HG03135 (cell line): ENCODE results near the gene SLC39A8.
"Not testable (repeated sequence)": the region's sequence is repeated elsewhere in the genome, so short reads cannot be mapped to it uniquely, and the experiment has no call there.

ENCODE experiments used
- ATAC-seq: cut with Tn5 transposase; IDR thresholded peaks from one replicate; pipeline ENCODE4 v1.9.1; 2021; ENCODE audit warnings: mild to moderate bottlenecking, moderate library complexity; ENCODE audit not compliant: unreplicated experiment

SLC39A8 gene

GRCh38 chr4:102305666-102306065, 39.6 kb downstream of the SLC39A8 start:
- ATAC-seq: no peak

GRCh38 chr4:102302762-102303161, 42.5 kb downstream of the SLC39A8 start:
- no peak for ATAC-seq

- ATAC-seq: no peak
These were observed 44.1 kb downstream of the SLC39A8 start for GRCh38 chr4:102301167-102301566.

GRCh38 chr4:102299354-102300107, 45.8 kb downstream of the SLC39A8 start:
- peak; percentile 87 for ATAC-seq

- no peak for ATAC-seq
These were observed 46.6 kb downstream of the SLC39A8 start for GRCh38 chr4:102298716-102299115.

GRCh38 chr4:102295153-102295862, 50.0 kb downstream of the SLC39A8 start:
- no peak for ATAC-seq

- no peak for ATAC-seq
These were observed 56.8 kb downstream of the SLC39A8 start for GRCh38 chr4:102288497-102288896.

- ATAC-seq: no peak
These were observed 59.5 kb downstream of the SLC39A8 start for GRCh38 chr4:102285831-102286230.

- no peak for ATAC-seq
These were observed 64.0 kb downstream of the SLC39A8 start for GRCh38 chr4:102281171-102281839.

GRCh38 chr4:102273317-102273716, 72.0 kb downstream of the SLC39A8 start:
- ATAC-seq: not testable (repeated sequence)

GRCh38 chr4:102272318-102272717, 73.0 kb downstream of the SLC39A8 start:
- no peak for ATAC-seq

GRCh38 chr4:102268355-102268754, 76.9 kb downstream of the SLC39A8 start:
- no peak for ATAC-seq

GRCh38 chr4:102263024-102263787, 82.1 kb downstream of the SLC39A8 start:
- no peak for ATAC-seq

GRCh38 chr4:102259702-102260101, 85.6 kb downstream of the SLC39A8 start:
- ATAC-seq: no peak

- no peak for ATAC-seq
These were observed 86.2 kb downstream of the SLC39A8 start for GRCh38 chr4:102259081-102259480.

GRCh38 chr4:102256321-102256720, 89.0 kb downstream of the SLC39A8 start:
- ATAC-seq: no peak

- no peak for ATAC-seq
These were observed 91.4 kb downstream of the SLC39A8 start for GRCh38 chr4:102253860-102254259.

- ATAC-seq: no peak
These were observed 93.1 kb downstream of the SLC39A8 start for GRCh38 chr4:102252171-102252570.

- no peak for ATAC-seq
These were observed 94.9 kb downstream of the SLC39A8 start for GRCh38 chr4:102250341-102250740.

- ATAC-seq: no peak
These were observed 98.2 kb downstream of the SLC39A8 start for GRCh38 chr4:102247041-102247440.

- no peak for ATAC-seq
These were observed 98.9 kb downstream of the SLC39A8 start for GRCh38 chr4:102246416-102246815.
